Gastrocnemius medialis (tissue), 4 donors: ENCODE measurements around the gene DACT1. TPM values are rescaled to one million over a fixed set of nuclear protein-coding genes. Genes with fewer than 3 reads are reported as not detected.

ENCODE experiments used
- ATAC-seq, 2 donors: fragments of 150-250 bp; one replicate each; pipeline ENCODE4 v1.9.1; 2016
- DNase-seq, 2 donors: peaks; one replicate each; pipeline ENCODE4 v3.0.0-alpha.2; 2019
- H3K27ac ChIP-seq, 4 donors: fragments of 200-600 bp; sonication (generic); 1 replicate in 1 of 4; 2 replicates in 3 of 4; pipeline ENCODE4 v1.5.1; 2016 to 2018; ENCODE audit warnings: mild to moderate bottlenecking in 2 of 4, moderate library complexity in 1 of 4
- H3K27me3 ChIP-seq, 3 donors: fragments of 200-600 bp; sonication (generic) in 2 of 3; 1 replicate in 1 of 3; 2 replicates in 2 of 3; pipeline versions ENCODE4 v1.5.1 to v1.6.0; 2016 to 2019; ENCODE audit warnings: mild to moderate bottlenecking in 1 of 3, moderate library complexity in 1 of 3
- H3K36me3 ChIP-seq, 2 donors: fragments of 200-600 bp; sonication (generic) in 1 of 2; one replicate each; pipeline ENCODE4 v1.5.1; 2017 to 2018
- H3K4me1 ChIP-seq, 2 donors: fragments of 200-600 bp; sonication (generic) in 1 of 2; one replicate each; pipeline ENCODE4 v1.5.1; 2016 to 2017; ENCODE audit warnings: mild to moderate bottlenecking in 2 of 2
- H3K4me3 ChIP-seq, 4 donors: fragments of 200-600 bp; sonication (generic) in 3 of 4; 1 replicate in 1 of 4; 2 replicates in 3 of 4; pipeline ENCODE4 v1.5.1; 2016 to 2019; ENCODE audit warnings: mild to moderate bottlenecking in 2 of 4
- H3K9me3 ChIP-seq, 3 donors: fragments of 200-600 bp; sonication (generic) in 2 of 3; 1 replicate in 1 of 3; 2 replicates in 2 of 3; pipeline ENCODE4 v1.5.1; 2016 to 2019
- CTCF ChIP-seq, 5 experiments: fragments of 450-650 bp in 3 of 5; fragments of 200-600 bp in 2 of 5; sonication (generic) in 2 of 5; IDR thresholded peaks in 4 of 5; conservative IDR thresholded peaks in 1 of 5; 1 replicate in 4 of 5; 2 replicates in 1 of 5; pipeline ENCODE4 v1.5.1; 2016 to 2019; ENCODE audit warnings: antibody characterized with exemption in 5 of 5, mild to moderate bottlenecking in 3 of 5, moderate library complexity in 3 of 5
- POLR2A ChIP-seq, 2 donors: fragments of 450-650 bp; IDR thresholded peaks; one replicate each; pipeline ENCODE4 v1.6.1; 2017; ENCODE audit warnings: antibody characterized with exemption in 2 of 2, mild to moderate bottlenecking in 2 of 2, moderate library complexity in 2 of 2
- in situ Hi-C, 4 donors: fragments of 200-750 bp; cut with MboI; loops; one replicate each; pipeline versions ENCODE4 v1.15.0 to v1.8.0; 2017; ENCODE audit warnings: low sequenced_read_pairs in 4 of 4
- intact Hi-C: fragments of 100-400 bp; cut with DNase I; formaldehyde crosslinking; loops from one replicate; pipeline ENCODE4 v1.15.1; 2023; ENCODE audit warnings: low total_unique reads
- total RNA-seq, 4 donors: library from RNA; depleted of rRNA; stranded (reverse); fragments of >200 nt; gene quantifications; one replicate each; pipeline versions ENCODE4 v1.1.0 to v1.2.3, GENCODE V29; 2016

The DACT1 gene
- total RNA-seq, 4 donors from 2014 or later, result 0.97 to 3.0 (median 1.8) TPM

DNA sequence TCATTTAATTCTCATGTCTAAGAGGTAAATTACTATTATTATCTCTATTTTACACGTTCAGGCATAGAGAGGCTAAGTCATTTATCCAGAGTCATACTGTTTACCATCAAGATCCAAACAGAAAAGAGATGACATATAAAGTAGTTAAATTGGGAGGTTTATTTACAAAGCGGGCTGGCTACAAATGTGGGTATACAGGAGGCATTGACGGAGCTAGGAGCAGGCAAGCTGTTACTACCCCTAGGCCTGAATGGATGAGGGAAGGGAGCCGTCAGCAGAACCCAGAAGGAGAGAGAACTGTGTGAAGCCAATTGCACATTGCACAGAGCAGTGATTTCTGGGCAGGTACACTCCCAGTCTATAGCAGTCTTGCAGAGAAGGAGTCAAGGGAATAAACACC, 39.8 kb downstream of the DACT1 start:
- Histone ChIP-seq H3K36me3 (no peaks in the 10 kb centered on the region), H3K27ac (no peak overlapping the region), H3K9me3 (no peaks in the 10 kb centered on the region), H3K4me3 (no peak overlapping the region), H3K4me1 (no peaks in the 10 kb centered on the region), H3K27me3 (no peaks in the 10 kb centered on the region)
- TF ChIP-seq CTCF (IDR thresholded peaks at IDR 0.05 in 4 of 5, conservative IDR thresholded peaks at IDR 0.05 in 1 of 5), result no peak
- TF ChIP-seq POLR2A (IDR thresholded peaks at IDR 0.05), result no peak
- in situ Hi-C loops, result no loop called here
- DNase-seq (no peak), ATAC-seq (no peak)
- intact Hi-C loops, result no loop called here

- no peaks in the 10 kb centered on the region for H3K9me3 ChIP-seq
- TF ChIP-seq CTCF (IDR thresholded peaks at IDR 0.05 in 4 of 5, conservative IDR thresholded peaks at IDR 0.05 in 1 of 5), result no peak
- no peak for TF ChIP-seq POLR2A (IDR thresholded peaks at IDR 0.05)
- intact Hi-C loops (no loop called here), in situ Hi-C loops (no loop called here)
- H3K27me3 ChIP-seq, result no peaks in the 10 kb centered on the region
- H3K4me1 ChIP-seq, result no peaks in the 10 kb centered on the region
- DNase-seq (no peak), ATAC-seq (no peak)
- no peak overlapping the region for H3K4me3 ChIP-seq
- H3K36me3 ChIP-seq, result no peaks in the 10 kb centered on the region
- no peak overlapping the region for H3K27ac ChIP-seq
These were observed 40.2 kb downstream of the DACT1 start for GRCh38 chr14:58677996-58678395.

GRCh38 chr14:58680698-58681097, 42.9 kb downstream of the DACT1 start:
- no peaks in the 10 kb centered on the region for H3K9me3 ChIP-seq
- no peak overlapping the region for H3K4me3 ChIP-seq
- ATAC-seq (no peak), DNase-seq (no peak)
- H3K27me3 ChIP-seq, result no peaks in the 10 kb centered on the region
- no peak for TF ChIP-seq CTCF (IDR thresholded peaks at IDR 0.05 in 4 of 5, conservative IDR thresholded peaks at IDR 0.05 in 1 of 5)
- no peak for TF ChIP-seq POLR2A (IDR thresholded peaks at IDR 0.05)
- intact Hi-C loops, result no loop called here
- no peaks in the 10 kb centered on the region for H3K4me1 ChIP-seq
- in situ Hi-C loops, result no loop called here
- no peaks in the 10 kb centered on the region for H3K36me3 ChIP-seq
- no peak overlapping the region for H3K27ac ChIP-seq

GRCh38 chr14:58687232-58687795, 49.6 kb downstream of the DACT1 start:
- in situ Hi-C loops, result no loop called here

More at GRCh38 chr14:58687232-58687795, 49.6 kb downstream of the DACT1 start:
- no peaks in the 10 kb centered on the region for H3K27me3 ChIP-seq
- H3K27ac ChIP-seq, result no peak overlapping the region
- no peaks in the 10 kb centered on the region for H3K4me1 ChIP-seq
- no peak for ATAC-seq
- no peak for TF ChIP-seq POLR2A (IDR thresholded peaks at IDR 0.05)
- TF ChIP-seq CTCF (IDR thresholded peaks at IDR 0.05 in 4 of 5, conservative IDR thresholded peaks at IDR 0.05 in 1 of 5), result no peak
- no peak overlapping the region for H3K4me3 ChIP-seq
- H3K36me3 ChIP-seq, result no peaks in the 10 kb centered on the region
- intact Hi-C loops, result no loop called here
- H3K9me3 ChIP-seq, result no peaks in the 10 kb centered on the region
- DNase-seq, result no peak
